ENCODE results near the gene C1QB.

DNA sequence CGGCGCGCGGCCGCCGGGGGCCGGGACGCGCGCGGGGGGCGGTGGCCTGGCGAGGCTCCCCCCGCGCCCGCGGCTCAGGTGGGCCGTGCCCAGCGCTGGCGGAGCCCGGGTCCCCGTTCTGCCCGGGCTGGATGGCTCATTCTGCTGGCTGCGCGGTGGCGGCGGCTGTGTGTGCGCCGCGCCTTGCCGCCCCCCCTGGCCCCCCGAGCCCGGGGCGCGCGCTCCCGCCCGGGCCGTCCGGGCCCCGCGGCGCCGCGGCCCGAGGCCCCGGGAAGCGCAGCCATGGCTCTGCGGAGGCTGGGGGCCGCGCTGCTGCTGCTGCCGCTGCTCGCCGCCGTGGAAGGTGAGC, 57.6 kb downstream of the C1QB start, which contains the start of gene EPHB2:
- TF ChIP-seq, protein P1, sequence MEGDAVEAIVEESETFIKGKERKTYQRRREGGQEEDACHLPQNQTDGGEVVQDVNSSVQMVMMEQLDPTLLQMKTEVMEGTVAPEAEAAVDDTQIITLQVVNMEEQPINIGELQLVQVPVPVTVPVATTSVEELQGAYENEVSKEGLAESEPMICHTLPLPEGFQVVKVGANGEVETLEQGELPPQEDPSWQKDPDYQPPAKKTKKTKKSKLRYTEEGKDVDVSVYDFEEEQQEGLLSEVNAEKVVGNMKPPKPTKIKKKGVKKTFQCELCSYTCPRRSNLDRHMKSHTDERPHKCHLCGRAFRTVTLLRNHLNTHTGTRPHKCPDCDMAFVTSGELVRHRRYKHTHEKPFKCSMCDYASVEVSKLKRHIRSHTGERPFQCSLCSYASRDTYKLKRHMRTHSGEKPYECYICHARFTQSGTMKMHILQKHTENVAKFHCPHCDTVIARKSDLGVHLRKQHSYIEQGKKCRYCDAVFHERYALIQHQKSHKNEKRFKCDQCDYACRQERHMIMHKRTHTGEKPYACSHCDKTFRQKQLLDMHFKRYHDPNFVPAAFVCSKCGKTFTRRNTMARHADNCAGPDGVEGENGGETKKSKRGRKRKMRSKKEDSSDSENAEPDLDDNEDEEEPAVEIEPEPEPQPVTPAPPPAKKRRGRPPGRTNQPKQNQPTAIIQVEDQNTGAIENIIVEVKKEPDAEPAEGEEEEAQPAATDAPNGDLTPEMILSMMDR (conservative IDR thresholded peaks at IDR 0.05), result no peak
- no peak for TF ChIP-seq EZH2 (IDR thresholded peaks at IDR 0.05; ENCODE audit: low read depth)
